Hematopoietic multipotent progenitor cell (in vitro differentiated cells): ENCODE measurements around the gene PRELID3B. TPM values are rescaled to one million over a fixed set of nuclear protein-coding genes. Genes with fewer than 3 reads are reported as not detected.
"Not testable (repeated sequence)": the region's sequence is repeated elsewhere in the genome, so short reads cannot be mapped to it uniquely, and the experiment has no call there.

Source experiments
- DNase-seq, 3 donors: peaks; one replicate each; pipeline ENCODE4 v3.0.0-alpha.2; 2011 to 2015; ENCODE audit warnings: low read depth in 2 of 3, low spot score in 2 of 3
- total RNA-seq: library from RNA; depleted of rRNA; stranded (reverse); fragments of >200 nt; gene quantifications from one replicate; pipeline ENCODE4 v1.2.3, GENCODE V29; 2012

PRELID3B gene
- total RNA-seq, 1 donor, result 21.5 TPM

GRCh38 chr20:59051666-59052185, 9.1 kb upstream of the PRELID3B start:
- DNase-seq, result no peak

- no peak for DNase-seq
These were observed 7.9 kb upstream of the PRELID3B start for GRCh38 chr20:59050437-59050836.

- DNase-seq, result no peak
These were observed 6.1 kb upstream of the PRELID3B start for GRCh38 chr20:59048681-59049030.

GRCh38 chr20:59047938-59048680, 5.5 kb upstream of the PRELID3B start:
- no peak for DNase-seq

- no peak for DNase-seq
These were observed 4.3 kb upstream of the PRELID3B start for GRCh38 chr20:59046862-59047261.

- DNase-seq, result no peak
These were observed 2.2 kb upstream of the PRELID3B start for GRCh38 chr20:59044796-59045195.

GRCh38 chr20:59044295-59044694, 1.7 kb upstream of the PRELID3B start:
- no peak for DNase-seq

- no peak for DNase-seq
These were observed 1.1 kb upstream of the PRELID3B start for GRCh38 chr20:59043698-59044097.

- DNase-seq, result peak; percentile 91 to 93 (median 92)
These were observed 428 bp upstream of the PRELID3B start for GRCh38 chr20:59042796-59043631.

- not testable (repeated sequence) for DNase-seq
These were observed 1.1 kb downstream of the PRELID3B start for GRCh38 chr20:59041487-59041886.

- no peak for DNase-seq
These were observed 1.9 kb downstream of the PRELID3B start for GRCh38 chr20:59040667-59041066.

GRCh38 chr20:59039233-59039632, 3.4 kb downstream of the PRELID3B start:
- DNase-seq, result no peak

GRCh38 chr20:59037386-59037785, 5.2 kb downstream of the PRELID3B start:
- no peak for DNase-seq

GRCh38 chr20:59035381-59035780, 7.2 kb downstream of the PRELID3B start:
- no peak for DNase-seq

- DNase-seq, result no peak
These were observed 8.9 kb downstream of the PRELID3B start for GRCh38 chr20:59033616-59034165.

- DNase-seq, result no peak
These were observed 9.5 kb downstream of the PRELID3B start for GRCh38 chr20:59033093-59033492.

GRCh38 chr20:59032713-59033059, 9.9 kb downstream of the PRELID3B start:
- DNase-seq, result no peak

GRCh38 chr20:59032023-59032712, 10.4 kb downstream of the PRELID3B start, which contains the start of gene ATP5F1E:
Gene ATP5F1E (minus strand): TSS chr20:59032335. CDS start chr20:59032251, 84 bp downstream.
- DNase-seq, result peak; percentile 85 to 97 (median 96)

- peak in 1 of 3 donors; percentile 18 for DNase-seq
These were observed 11.0 kb downstream of the PRELID3B start for GRCh38 chr20:59031564-59032022.

GRCh38 chr20:59030911-59031563, 11.5 kb downstream of the PRELID3B start:
- DNase-seq, result no peak
